NCI-H2081 (cell line): ENCODE measurements around the gene DLG4.

ENCODE experiments used
- DNase-seq, 2 experiments: peaks; one replicate each; lab custom pipeline; 2025; lab: John Stamatoyannopoulos, UW

The DLG4 gene

DNA sequence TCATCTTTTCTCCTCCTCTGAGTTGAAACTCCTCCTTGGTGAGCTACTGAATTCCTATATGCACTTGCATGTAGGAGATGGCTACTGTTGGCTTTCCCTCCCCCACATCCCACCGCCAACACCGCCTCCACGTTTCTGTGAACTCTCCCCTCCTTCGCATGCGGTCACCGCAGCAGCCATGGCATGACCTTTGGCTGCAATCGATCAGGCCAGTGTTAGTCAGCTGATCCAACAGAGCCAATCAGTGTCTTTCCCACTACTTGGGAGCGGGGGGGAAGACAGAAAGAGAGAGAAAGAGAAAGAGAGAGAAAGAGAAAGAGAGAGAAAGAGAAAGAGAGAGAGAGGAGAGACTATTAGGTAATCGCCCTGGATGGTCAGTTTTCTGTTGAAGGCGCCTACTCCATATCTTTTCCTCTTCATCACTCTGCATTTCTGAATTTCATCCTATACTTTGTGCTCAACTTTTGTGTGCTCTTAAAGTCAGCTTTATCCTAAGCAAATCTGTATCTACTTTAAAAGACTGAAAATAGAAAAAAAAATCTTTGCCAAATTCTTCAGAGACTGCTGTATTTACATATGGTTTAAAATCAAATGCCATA lies 63.2 kb downstream of the DLG4 start:
- DNase-seq = no peak

GRCh38 chr17:7147772-7148171 lies 71.9 kb downstream of the DLG4 start:
- DNase-seq = no peak

DNA sequence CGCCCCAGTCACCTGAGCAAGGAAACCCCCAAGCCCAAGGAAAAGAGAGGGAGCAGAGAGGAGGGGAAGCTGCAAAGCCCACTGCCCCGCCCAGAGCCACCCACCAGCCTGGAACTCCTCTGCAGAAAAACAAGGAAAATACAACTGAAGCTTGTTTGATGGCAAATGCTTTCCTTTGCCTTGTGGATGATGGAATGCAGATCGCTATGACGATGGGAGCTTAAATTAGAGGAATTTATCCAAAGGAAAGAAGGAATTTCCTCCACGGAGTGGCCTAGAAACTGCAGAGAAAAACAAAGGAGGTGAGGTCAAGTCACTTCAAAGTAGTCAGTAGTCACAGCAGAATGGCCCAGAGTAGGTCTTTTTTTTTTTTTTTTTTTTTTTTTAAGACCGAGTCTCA lies 73.5 kb downstream of the DLG4 start:
- no peak for DNase-seq

DNA sequence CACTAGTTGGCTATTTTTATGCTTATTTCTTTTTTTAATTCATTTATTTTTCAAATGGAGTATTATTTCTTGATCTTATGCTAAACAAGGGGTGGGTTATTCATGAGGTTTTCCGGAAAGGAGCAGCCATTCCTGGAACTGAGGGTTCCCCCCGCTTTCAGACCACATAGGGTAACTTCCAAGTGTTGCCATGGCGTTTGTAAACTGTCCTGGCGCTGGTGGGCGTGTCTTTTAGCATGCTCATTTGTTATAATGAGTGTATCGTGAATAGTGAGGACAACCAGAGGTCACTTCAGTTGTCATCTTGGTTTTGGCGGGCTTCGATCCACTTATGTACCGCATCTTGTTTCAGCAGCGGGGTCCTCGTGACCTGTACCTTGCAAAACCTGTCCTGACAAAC lies 75.4 kb downstream of the DLG4 start:
- DNase-seq = no peak

DNA sequence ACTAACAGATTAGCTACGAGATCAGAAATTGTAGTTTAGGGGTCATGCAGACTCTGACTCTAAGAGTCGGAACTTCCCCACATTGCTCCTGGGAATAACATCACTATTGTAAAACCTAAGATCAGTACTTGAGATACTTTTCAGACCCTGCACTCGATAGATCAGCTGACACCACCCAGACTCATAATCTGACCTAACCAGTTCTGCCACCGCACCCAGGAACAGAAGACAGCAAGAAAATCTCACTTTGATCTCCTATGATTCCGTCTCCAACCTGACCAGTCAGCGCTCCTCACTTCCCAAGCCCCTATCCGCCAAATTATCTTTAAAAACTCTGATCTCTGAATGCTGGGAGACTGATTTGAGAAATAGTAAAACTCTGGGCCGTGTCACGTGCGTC lies 77.8 kb downstream of the DLG4 start:
- DNase-seq = no peak

DNA sequence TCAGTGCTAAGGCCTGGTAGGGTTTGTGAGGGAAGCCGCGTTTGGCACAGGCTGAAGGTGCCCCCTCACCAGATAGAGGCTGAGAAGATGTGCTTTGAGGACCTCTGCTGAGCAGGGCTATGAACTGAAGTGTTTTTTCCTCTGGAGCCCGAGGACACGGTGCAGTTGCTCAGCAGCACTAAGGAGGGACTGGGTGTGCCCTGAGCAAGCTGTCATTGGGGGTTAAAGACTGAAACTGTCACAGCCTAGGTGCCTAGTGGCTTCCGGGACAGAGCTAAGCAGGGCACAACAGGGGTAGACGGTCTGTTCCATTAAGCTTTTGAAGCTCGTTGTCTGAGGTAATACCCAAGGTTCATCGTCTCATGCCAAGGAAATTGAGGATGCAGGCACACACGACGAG lies 80.2 kb downstream of the DLG4 start:
- no peak for DNase-seq

DNA sequence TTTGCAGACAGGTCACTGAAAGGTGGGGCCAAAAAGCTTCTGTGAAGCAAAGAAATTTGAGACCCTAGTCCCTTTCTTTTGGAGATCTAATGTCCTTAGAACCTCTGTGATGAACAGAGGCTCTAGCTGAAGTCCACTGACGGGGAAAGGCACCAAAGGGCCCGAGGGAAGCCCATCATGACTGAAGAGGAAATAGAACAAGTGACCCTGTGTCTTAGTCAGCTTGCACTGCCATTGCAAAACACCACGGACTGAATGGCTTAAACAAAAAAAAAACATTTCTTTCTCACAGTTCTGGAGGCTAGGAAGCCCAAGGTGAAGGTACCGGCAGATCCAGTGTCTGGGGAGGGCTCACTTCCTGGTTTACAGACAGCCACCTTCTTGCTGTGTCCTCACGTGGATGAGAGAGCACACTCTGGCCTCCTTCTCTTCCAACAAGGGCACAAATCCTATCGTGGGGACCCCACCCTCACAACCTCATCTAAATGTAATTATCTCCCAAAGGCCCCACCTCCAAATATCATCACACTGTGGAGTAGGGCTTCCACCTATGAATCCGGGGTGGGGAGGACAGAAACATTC lies 80.7 kb downstream of the DLG4 start:
- no peak for DNase-seq

- no peak for DNase-seq
Observed at GRCh38 chr17:7137171-7137943, 82.3 kb downstream of the DLG4 start.
